ENCODE results near the gene SORBS2.

Gene SORBS2

DNA sequence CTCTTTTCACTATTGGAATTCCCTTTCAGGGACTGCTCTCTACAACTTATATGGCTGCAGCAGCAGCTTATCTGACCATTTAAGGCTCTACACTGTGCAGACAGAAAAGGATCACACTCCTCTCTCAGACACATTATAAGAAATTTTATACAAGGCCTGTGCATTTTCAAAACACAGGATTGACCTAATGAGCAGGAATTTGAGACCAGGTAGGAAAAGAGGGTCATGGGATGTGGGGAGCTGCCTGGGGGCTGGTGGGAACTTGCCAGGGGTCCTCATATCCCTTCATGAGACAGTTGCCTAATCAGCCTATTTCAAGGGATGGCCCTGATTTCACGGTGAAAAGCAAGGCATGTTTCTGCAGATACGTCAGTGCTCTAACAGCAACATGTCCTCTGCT, 77.1 kb downstream of the SORBS2 start:
- no peak for DNase-seq (ENCODE audit: low read depth)
- H3K4me3 ChIP-seq (ENCODE audit: low read depth, low read length) = no peak overlapping the region
- TF ChIP-seq, protein P1, sequence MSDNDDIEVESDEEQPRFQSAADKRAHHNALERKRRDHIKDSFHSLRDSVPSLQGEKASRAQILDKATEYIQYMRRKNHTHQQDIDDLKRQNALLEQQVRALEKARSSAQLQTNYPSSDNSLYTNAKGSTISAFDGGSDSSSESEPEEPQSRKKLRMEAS (IDR thresholded peaks at IDR 0.05; ENCODE audit: low read depth, low read length) = no peak
- TF ChIP-seq MYC (IDR thresholded peaks at IDR 0.05; ENCODE audit: low read depth, low read length) (no peak), POLR2A (IDR thresholded peaks at IDR 0.05; ENCODE audit: extremely low read depth, insufficient read length) (no peak)
- TF ChIP-seq, protein P2, sequence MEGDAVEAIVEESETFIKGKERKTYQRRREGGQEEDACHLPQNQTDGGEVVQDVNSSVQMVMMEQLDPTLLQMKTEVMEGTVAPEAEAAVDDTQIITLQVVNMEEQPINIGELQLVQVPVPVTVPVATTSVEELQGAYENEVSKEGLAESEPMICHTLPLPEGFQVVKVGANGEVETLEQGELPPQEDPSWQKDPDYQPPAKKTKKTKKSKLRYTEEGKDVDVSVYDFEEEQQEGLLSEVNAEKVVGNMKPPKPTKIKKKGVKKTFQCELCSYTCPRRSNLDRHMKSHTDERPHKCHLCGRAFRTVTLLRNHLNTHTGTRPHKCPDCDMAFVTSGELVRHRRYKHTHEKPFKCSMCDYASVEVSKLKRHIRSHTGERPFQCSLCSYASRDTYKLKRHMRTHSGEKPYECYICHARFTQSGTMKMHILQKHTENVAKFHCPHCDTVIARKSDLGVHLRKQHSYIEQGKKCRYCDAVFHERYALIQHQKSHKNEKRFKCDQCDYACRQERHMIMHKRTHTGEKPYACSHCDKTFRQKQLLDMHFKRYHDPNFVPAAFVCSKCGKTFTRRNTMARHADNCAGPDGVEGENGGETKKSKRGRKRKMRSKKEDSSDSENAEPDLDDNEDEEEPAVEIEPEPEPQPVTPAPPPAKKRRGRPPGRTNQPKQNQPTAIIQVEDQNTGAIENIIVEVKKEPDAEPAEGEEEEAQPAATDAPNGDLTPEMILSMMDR (IDR thresholded peaks at IDR 0.05; ENCODE audit: low read depth, low read length) = no peak

DNA sequence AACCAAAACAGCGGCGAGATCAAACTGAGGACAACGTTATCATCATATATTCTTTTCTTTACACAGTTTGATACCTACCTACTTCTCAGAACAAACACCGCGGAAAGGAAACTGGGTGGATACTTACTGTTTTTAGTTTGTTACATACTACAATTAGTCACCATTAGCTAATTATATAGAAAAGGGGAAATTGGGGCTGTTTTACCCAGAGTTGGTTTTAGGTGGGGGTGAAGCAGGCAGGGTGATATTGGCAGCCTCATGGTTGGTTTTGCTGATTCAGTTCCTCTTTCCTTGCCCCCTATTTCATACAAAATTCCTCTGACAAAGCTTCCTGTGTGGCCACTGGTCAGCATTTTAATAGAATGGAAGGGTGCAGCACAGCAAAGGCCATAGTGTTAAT, 77.8 kb downstream of the SORBS2 start:
- no peak for TF ChIP-seq POLR2A (IDR thresholded peaks at IDR 0.05; ENCODE audit: extremely low read depth, insufficient read length)
- TF ChIP-seq, protein P2 (IDR thresholded peaks at IDR 0.05; ENCODE audit: low read depth, low read length) = no peak
- TF ChIP-seq, protein P1 (IDR thresholded peaks at IDR 0.05; ENCODE audit: low read depth, low read length) = no peak
- TF ChIP-seq MYC (IDR thresholded peaks at IDR 0.05; ENCODE audit: low read depth, low read length) = no peak
- peak; percentile 83 for DNase-seq (ENCODE audit: low read depth)

DNA sequence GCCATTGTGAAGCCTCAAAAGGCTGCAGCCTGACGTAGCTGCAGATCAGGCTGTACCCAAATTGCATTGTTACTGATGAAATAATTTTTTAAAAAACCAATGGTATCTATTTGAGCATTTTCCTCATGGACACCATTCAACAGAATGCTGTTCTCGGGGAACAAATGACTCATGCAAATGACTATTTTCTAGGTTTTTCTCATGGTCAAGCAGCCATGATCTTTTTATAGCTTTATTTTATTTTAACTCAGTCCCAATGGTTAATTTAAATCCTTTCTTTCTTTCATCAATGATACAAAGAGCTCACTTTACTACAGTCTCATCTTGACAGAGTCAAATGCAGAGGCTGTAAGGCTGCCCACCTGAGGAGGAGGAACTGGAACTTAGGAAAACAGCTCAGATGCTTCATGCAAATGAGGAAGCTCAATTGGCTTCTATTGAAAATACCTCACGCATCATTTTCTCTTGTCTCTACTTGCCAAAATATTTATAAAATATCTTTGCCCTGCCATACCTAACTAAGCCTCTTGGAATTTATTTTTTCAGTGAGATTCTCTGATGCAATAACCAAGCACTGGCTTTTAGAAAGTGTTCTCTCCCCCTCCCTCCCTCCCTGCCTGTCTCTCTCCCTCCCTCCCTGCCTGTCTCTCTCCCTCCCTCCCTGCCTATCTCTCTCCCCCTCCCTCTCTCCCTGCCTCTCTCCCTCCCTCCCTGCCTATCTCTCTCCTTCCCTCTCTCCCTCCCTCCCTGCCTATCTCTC, 81.0 kb downstream of the SORBS2 start:
- TF ChIP-seq, protein P2 (IDR thresholded peaks at IDR 0.05; ENCODE audit: low read depth, low read length) = no peak
- TF ChIP-seq POLR2A (IDR thresholded peaks at IDR 0.05; ENCODE audit: extremely low read depth, insufficient read length) (no peak), MYC (IDR thresholded peaks at IDR 0.05; ENCODE audit: low read depth, low read length) (no peak)
- TF ChIP-seq, protein P1 (IDR thresholded peaks at IDR 0.05; ENCODE audit: low read depth, low read length) = no peak
- H3K4me3 ChIP-seq (ENCODE audit: low read depth, low read length) = no peak overlapping the region
- no peak for DNase-seq (ENCODE audit: low read depth)

More for the DNA sequence above, 77.8 kb downstream of the SORBS2 start:
- H3K4me3 ChIP-seq (ENCODE audit: low read depth, low read length) = no peak overlapping the region

DNA sequence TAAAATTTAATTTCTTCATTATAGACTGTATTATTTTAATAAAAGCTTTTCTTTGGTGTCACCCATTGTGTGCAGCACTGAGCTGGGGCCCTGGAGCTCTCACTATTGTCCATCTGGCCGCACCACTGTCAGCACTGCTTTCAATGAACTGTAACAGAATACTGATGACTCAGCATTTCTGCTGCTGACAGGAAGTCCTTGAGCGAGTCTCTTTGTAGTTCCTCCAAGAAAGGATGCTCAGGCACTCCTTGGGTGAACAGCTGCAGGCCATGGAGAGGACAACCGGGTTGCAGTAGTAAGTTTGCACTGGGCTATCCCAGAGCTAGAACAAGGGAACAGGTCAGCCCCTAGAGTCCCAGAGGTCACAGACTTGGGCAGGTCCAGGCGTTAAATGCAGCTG, 81.6 kb downstream of the SORBS2 start:
- TF ChIP-seq, protein P2 (IDR thresholded peaks at IDR 0.05; ENCODE audit: low read depth, low read length) = no peak
- TF ChIP-seq MYC (IDR thresholded peaks at IDR 0.05; ENCODE audit: low read depth, low read length) (no peak), POLR2A (IDR thresholded peaks at IDR 0.05; ENCODE audit: extremely low read depth, insufficient read length) (no peak)
- TF ChIP-seq, protein P1 (IDR thresholded peaks at IDR 0.05; ENCODE audit: low read depth, low read length) = no peak
- no peak overlapping the region for H3K4me3 ChIP-seq (ENCODE audit: low read depth, low read length)
- DNase-seq (ENCODE audit: low read depth) = peak; percentile 61

DNA sequence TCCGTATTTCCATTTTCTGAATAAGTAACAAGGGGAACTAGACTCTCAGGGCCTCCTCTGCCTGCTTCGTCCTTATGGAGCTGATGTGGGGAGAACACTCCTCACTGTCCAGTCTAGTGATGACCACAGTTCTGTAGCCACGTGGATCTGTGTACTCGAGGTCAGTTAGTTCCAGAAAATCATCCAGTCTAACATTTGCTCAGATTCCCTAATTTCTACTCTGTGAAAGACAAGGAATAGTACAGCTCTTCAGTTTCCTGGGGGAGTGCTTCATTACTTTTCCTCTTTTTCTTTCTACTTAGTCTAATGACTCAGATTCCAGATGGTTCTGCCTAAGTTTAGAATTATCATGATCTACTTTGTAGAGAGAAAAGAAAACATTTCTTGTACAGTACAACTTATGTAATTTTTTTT, 82.6 kb downstream of the SORBS2 start:
- H3K4me3 ChIP-seq (ENCODE audit: low read depth, low read length) = no peak overlapping the region
- TF ChIP-seq, protein P1 (IDR thresholded peaks at IDR 0.05; ENCODE audit: low read depth, low read length) = no peak
- TF ChIP-seq MYC (IDR thresholded peaks at IDR 0.05; ENCODE audit: low read depth, low read length) (no peak), POLR2A (IDR thresholded peaks at IDR 0.05; ENCODE audit: extremely low read depth, insufficient read length) (no peak)
- TF ChIP-seq, protein P2 (IDR thresholded peaks at IDR 0.05; ENCODE audit: low read depth, low read length) = no peak
- DNase-seq (ENCODE audit: low read depth) = no peak

Data from NB4 (cell line).